AG04450 (cell line): ENCODE data around the gene CYBC1. TPM values are rescaled to one million over a fixed set of nuclear protein-coding genes. Genes with fewer than 3 reads are reported as not detected.

Source experiments
- CTCF ChIA-PET: fragments of 300-600, 350-600 bp; formaldehyde crosslinking; extraction: SDS; loops from one replicate; lab custom pipeline; 2022; ENCODE audit warnings: antibody characterized with exemption, inconsistent platforms; lab: Charles Lee
- POLR2A ChIA-PET: fragments of 350-600 bp; formaldehyde crosslinking; extraction: SDS; loops from one replicate; lab custom pipeline; 2021; ENCODE audit warnings: antibody characterized with exemption, inconsistent platforms; lab: Yijun Ruan, JAX
- DNase-seq: peaks from one replicate; pipeline ENCODE4 v3.0.0-alpha.2; 2011; ENCODE audit warnings: low read depth, low spot score
- H3K27ac ChIP-seq: one replicate; pipeline ENCODE4 v1.5.1; 2012; ENCODE audit warnings: low read depth, low read length, control low read depth
- H3K27me3 ChIP-seq: one replicate; pipeline ENCODE4 v1.6.0; 2012; ENCODE audit warnings: low read length; ENCODE audit not compliant: control insufficient read depth, insufficient read depth
- H3K4me3 ChIP-seq: 2 replicates; pipeline ENCODE4 v1.5.1; 2011; ENCODE audit warnings: mild to moderate bottlenecking, low read depth, low read length, control low read depth
- H3K9me3 ChIP-seq: 2 replicates; pipeline ENCODE4 v1.5.1; 2012; ENCODE audit warnings: low read length; ENCODE audit not compliant: control insufficient read depth, insufficient read depth
- polyA plus RNA-seq: library from polyadenylated mRNA; depleted of rRNA; stranded (reverse); fragments of >200 nt; gene quantifications from 2 replicates; pipeline ENCODE4 v1.2.3, GENCODE V29; 2011
- TF ChIP-seq, protein P1 (sequence below): IDR thresholded peaks from 2 replicates; pipeline ENCODE4 v1.5.1; 2011; ENCODE audit warnings: low read depth, low read length, control low read depth, inconsistent platforms

Gene CYBC1
- polyA plus RNA-seq, 1 experiment, result 82.6 TPM

DNA sequence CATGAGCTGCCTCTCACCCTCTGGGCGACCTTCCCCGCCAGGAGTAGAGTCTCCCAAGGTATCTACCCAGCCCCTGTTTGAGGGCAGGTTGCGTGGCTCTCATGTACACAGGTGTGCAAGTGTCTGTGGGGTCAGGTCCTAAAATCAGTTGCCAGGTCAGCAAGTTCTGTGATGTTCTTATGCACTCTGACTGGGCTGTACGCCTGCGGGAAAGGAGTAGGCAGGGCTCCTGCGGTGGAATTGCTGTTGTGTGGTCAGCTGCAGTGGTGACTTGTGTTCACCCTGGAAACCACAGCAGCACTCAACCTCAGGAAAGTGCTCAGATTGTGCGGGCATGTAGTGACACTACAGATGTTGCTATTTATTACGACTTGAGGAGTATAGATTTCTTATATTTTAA is 27.4 kb upstream of the CYBC1 start:
- ChIA-PET POLR2A (no interaction called here), CTCF (no interaction called here)
- TF ChIP-seq, protein P1, sequence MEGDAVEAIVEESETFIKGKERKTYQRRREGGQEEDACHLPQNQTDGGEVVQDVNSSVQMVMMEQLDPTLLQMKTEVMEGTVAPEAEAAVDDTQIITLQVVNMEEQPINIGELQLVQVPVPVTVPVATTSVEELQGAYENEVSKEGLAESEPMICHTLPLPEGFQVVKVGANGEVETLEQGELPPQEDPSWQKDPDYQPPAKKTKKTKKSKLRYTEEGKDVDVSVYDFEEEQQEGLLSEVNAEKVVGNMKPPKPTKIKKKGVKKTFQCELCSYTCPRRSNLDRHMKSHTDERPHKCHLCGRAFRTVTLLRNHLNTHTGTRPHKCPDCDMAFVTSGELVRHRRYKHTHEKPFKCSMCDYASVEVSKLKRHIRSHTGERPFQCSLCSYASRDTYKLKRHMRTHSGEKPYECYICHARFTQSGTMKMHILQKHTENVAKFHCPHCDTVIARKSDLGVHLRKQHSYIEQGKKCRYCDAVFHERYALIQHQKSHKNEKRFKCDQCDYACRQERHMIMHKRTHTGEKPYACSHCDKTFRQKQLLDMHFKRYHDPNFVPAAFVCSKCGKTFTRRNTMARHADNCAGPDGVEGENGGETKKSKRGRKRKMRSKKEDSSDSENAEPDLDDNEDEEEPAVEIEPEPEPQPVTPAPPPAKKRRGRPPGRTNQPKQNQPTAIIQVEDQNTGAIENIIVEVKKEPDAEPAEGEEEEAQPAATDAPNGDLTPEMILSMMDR, result no peak
- DNase-seq, result no peak
- Histone ChIP-seq H3K9me3 (no peaks in the 10 kb centered on the region; the same call in 1 of the 2 replicates), H3K27ac (no peak overlapping the region), H3K4me3 (no peak overlapping the region), H3K27me3 (no peaks in the 10 kb centered on the region)

DNA sequence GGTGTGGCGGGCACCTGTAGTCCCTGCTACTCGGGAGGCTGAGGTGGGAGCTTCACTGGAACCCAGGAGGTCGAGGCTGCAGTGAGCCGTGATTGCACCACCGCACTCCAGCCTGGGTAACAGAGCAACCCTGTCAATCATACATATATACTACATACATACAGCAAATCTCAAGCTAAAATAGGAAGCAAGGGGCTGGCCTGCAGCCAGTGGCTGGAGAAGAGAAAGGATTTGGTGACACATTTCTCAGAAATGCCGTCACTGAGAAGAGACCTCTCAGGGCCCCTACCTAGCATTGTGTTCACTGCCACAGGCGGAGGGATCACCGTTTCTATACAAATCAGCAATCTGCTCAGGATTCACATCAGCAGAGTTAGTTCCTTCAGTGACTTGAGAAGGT is 24.9 kb upstream of the CYBC1 start:
- Histone ChIP-seq H3K27ac (no peak overlapping the region), H3K9me3 (no peaks in the 10 kb centered on the region; the same call in 1 of the 2 replicates), H3K4me3 (no peak overlapping the region), H3K27me3 (no peaks in the 10 kb centered on the region)
- POLR2A ChIA-PET, result no interaction called here
- CTCF ChIA-PET, result no interaction called here
- DNase-seq, result no peak
- TF ChIP-seq, protein P1, result no peak

DNA sequence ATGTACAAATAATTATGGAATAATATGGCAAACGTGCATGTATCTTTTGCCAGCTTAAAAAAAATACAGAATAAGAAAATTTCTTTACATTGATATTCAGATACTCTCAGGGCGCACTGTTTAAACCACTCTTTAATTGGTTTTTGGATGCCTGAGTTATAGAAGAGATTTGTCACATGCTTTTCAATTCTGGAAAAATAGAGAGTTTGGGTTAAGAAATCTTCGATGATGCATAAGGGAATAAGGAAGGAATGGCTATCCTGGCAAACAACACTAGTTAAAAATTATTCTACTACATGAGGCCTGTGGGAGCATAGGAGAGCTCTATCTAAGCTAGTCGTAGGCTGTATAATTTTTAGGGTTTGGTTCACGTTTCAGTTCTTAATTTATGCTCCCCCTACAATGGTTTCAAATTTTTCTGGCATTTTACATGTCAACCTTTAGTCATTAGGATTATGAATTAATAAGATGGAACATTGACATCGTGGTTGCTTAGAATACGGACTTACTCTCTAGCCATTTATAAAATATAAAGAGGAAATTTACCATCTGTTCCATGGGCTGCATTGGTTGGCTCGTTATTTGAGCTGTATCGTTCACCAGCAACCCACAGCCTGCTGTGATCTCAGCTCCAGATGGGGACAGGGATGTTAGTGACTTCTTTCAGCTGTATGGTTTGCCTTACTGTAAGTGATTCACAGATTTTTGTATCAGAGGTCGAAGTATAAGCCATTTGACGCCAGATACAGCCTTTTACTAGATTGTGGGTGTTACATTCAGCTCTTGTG is 23.9 kb upstream of the CYBC1 start:
- Histone ChIP-seq H3K9me3 (no peaks in the 10 kb centered on the region; the same call in 1 of the 2 replicates), H3K4me3 (no peak overlapping the region), H3K27ac (no peak overlapping the region), H3K27me3 (no peaks in the 10 kb centered on the region)
- TF ChIP-seq, protein P1, result no peak
- ChIA-PET CTCF (no interaction called here), POLR2A (no interaction called here)
- no peak for DNase-seq

DNA sequence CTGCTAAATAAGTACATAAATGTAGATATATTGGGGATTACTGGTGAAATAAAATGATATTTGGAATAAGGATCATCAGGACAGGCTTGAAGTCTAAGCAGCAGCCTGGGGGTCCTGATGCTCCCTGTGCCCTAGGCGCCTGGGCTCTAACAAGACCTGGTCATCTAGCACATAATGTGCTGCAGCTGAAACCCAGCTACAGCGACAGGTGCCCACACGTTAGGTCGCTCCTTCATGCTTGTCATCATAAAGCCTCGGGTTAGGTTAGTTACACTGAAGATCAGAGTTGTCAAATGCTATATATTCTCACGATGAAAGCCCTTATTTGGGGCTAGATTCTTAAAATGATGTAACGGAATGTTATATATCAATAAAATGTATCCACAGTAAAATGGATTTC is 19.5 kb upstream of the CYBC1 start:
- no peak for DNase-seq
- TF ChIP-seq, protein P1, result no peak
- Histone ChIP-seq H3K9me3 (no peaks in the 10 kb centered on the region), H3K4me3 (no peak overlapping the region), H3K27me3 (no peaks in the 10 kb centered on the region), H3K27ac (no peak overlapping the region)
- ChIA-PET POLR2A (no interaction called here), CTCF (no interaction called here)

DNA sequence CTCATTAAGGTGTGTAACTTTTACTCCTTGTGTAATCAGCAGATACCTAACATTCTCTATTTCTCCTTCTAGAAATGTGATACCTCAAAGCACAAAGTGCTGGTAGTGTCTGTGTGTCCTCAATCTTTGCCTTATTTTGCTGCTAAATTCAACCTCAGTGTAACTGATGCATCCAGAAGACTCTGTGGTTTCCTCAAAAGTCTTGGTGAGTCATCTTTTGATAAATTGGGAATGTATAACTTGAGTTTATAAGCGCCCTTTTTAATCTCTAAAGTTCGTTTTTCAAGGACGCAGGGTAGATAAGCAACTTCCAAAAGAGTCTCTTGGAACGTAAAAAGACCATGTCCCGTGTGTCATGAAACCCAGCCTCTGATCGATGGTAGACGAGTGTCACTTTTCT is 18.1 kb upstream of the CYBC1 start:
- Histone ChIP-seq H3K4me3 (no peak overlapping the region), H3K27ac (no peak overlapping the region), H3K9me3 (no peaks in the 10 kb centered on the region), H3K27me3 (no peaks in the 10 kb centered on the region)
- TF ChIP-seq, protein P1, result no peak
- POLR2A ChIA-PET, result no interaction called here
- CTCF ChIA-PET, result no interaction called here
- DNase-seq, result no peak
